ENCODE data around the gene UFD1. TPM values are rescaled to one million over a fixed set of nuclear protein-coding genes. Genes with fewer than 3 reads are reported as not detected.

The UFD1 gene
- total and polyA plus RNA-seq, 9 of the 15 experiments (the other 6 are each of a cell fraction or from before 2014, with no cell fraction given), result 238 to 645 (median 363) TPM

DNA sequence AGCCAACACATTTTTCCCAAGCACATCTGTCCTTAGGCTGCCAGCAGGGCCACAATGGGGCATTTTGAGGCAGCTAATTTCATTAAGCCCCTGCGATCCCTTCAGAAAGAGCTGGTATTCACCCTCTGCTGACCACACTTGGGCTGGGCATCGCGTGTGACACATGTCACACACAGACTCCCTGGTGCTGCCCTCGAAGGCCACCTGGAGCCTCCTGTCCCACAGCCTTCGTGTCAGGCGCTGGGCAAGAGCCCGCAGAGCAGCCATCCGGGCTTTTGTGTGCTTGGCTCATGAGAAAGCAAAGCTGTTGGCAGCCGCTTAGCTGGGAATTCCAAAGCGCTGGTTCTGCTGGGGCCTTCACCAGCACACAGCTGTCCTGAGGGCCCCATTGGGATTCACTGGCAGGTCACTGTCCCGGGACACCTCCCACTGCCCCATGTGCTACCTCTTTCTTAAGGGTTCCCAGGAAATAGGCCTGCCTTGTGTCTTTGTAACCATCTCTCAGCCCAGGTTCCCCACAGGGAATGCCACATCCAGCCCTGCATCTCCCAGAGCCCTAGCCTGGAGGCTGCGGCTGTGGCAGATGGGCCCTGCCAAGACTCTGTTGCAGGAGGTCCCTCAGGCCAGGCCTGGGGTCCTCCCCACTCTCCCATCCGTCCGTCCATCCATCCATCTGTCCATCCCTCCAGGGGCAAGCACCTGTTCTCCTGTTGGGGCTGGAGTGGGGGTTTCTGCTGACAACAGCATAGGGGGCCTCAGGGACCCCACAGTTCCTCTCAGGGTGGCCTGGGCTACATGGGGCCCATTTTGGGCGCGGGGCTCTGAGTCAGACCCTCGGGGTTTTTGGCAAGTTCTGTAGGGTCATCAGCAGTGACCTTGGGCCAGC, 40.3 kb upstream of the UFD1 start (continued):
- TF ChIP-seq, protein P1, sequence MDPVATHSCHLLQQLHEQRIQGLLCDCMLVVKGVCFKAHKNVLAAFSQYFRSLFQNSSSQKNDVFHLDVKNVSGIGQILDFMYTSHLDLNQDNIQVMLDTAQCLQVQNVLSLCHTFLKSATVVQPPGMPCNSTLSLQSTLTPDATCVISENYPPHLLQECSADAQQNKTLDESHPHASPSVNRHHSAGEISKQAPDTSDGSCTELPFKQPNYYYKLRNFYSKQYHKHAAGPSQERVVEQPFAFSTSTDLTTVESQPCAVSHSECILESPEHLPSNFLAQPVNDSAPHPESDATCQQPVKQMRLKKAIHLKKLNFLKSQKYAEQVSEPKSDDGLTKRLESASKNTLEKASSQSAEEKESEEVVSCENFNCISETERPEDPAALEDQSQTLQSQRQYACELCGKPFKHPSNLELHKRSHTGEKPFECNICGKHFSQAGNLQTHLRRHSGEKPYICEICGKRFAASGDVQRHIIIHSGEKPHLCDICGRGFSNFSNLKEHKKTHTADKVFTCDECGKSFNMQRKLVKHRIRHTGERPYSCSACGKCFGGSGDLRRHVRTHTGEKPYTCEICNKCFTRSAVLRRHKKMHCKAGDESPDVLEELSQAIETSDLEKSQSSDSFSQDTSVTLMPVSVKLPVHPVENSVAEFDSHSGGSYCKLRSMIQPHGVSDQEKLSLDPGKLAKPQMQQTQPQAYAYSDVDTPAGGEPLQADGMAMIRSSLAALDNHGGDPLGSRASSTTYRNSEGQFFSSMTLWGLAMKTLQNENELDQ (CRISPR knock-in tag; IDR thresholded peaks at IDR 0.05; ENCODE audit: borderline replicate concordance), result no peak
- TF ChIP-seq SMAD2 (IDR thresholded peaks at IDR 0.05; ENCODE audit: low read depth, low read length) (no peak), MTF1 (CRISPR knock-in tag; IDR thresholded peaks at IDR 0.05; ENCODE audit: borderline replicate concordance) (no peak), ZNF133 (CRISPR knock-in tag; IDR thresholded peaks at IDR 0.05) (no peak), ARID2 (IDR thresholded peaks at IDR 0.05) (no peak), BCL6 (CRISPR knock-in tag; IDR thresholded peaks at IDR 0.05) (no peak), KHSRP (IDR thresholded peaks at IDR 0.05) (no peak), NR2C2 (CRISPR knock-in tag; IDR thresholded peaks at IDR 0.05) (no peak), NR2C2 (tag; IDR thresholded peaks at IDR 0.05) (no peak), BDP1 (IDR thresholded peaks at IDR 0.05; ENCODE audit: insufficient read depth, insufficient read length) (no peak), KDM4B (IDR thresholded peaks at IDR 0.05; ENCODE audit: borderline replicate concordance in 2 of 2, low read depth in 1 of 2) (no peak), PTTG1 (tag; IDR thresholded peaks at IDR 0.05; ENCODE audit: low read depth) (no peak), KDM2B (CRISPR knock-in tag; IDR thresholded peaks at IDR 0.05) (no peak), SMARCA4 (IDR thresholded peaks at IDR 0.05) (no peak), KLF10 (CRISPR knock-in tag; IDR thresholded peaks at IDR 0.05) (no peak), HDAC1 (IDR thresholded peaks at IDR 0.05) (no peak), CBFB (CRISPR knock-in tag; IDR thresholded peaks at IDR 0.05) (no peak; the same call in 1 of the 2 replicates), CHCHD3 (CRISPR knock-in tag; IDR thresholded peaks at IDR 0.05) (no peak), ZSCAN29 (IDR thresholded peaks at IDR 0.05) (no peak), SMARCC2 (IDR thresholded peaks at IDR 0.05; ENCODE audit: low read depth) (no peak), HMGN3 (IDR thresholded peaks at IDR 0.05; ENCODE audit: borderline replicate concordance, extremely low read depth, insufficient read length, low read depth, low read length) (no peak), FOS (IDR thresholded peaks at IDR 0.05; ENCODE audit: extremely low read depth, insufficient read length) (no peak), ZNF561 (CRISPR knock-in tag; conservative IDR thresholded peaks at IDR 0.05) (no peak), PML (IDR thresholded peaks at IDR 0.05; ENCODE audit: low read length) (peak; percentile 31; the same call in 1 of the 2 replicates), CBX5 (IDR thresholded peaks at IDR 0.05; ENCODE audit: borderline replicate concordance, low read depth) (no peak)
- TF ChIP-seq, protein P2, sequence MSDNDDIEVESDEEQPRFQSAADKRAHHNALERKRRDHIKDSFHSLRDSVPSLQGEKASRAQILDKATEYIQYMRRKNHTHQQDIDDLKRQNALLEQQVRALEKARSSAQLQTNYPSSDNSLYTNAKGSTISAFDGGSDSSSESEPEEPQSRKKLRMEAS (CRISPR knock-in tag; IDR thresholded peaks at IDR 0.05), result peak; percentile 31; the same call in 1 of the 2 replicates
- TF ChIP-seq, protein P3, sequence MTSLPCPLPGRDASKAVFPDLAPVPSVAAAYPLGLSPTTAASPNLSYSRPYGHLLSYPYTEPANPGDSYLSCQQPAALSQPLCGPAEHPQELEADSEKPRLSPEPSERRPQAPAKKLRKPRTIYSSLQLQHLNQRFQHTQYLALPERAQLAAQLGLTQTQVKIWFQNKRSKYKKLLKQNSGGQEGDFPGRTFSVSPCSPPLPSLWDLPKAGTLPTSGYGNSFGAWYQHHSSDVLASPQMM (CRISPR knock-in tag; IDR thresholded peaks at IDR 0.05), result no peak
- TF ChIP-seq, protein P4, sequence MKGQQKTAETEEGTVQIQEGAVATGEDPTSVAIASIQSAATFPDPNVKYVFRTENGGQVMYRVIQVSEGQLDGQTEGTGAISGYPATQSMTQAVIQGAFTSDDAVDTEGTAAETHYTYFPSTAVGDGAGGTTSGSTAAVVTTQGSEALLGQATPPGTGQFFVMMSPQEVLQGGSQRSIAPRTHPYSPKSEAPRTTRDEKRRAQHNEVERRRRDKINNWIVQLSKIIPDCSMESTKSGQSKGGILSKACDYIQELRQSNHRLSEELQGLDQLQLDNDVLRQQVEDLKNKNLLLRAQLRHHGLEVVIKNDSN (CRISPR knock-in tag; IDR thresholded peaks at IDR 0.05), result no peak; the same call in 1 of the 2 replicates
